Smooth muscle cell (in vitro differentiated cells): ENCODE results near the gene ZNF554. TPM values are rescaled to one million over a fixed set of nuclear protein-coding genes. Genes with fewer than 3 reads are reported as not detected.

Experiments
- DNase-seq: peaks from one replicate; lab custom pipeline; 2025; ENCODE audit not compliant: unreplicated experiment; lab: John Stamatoyannopoulos, UW
- H2AFZ ChIP-seq: fragments of 200-600 bp; sonication (generic); 2 replicates; pipeline ENCODE4 v1.6.0; 2016; ENCODE audit warnings: antibody characterized with exemption, low read depth, mild to moderate bottlenecking
- H3F3A ChIP-seq: fragments of 200-600 bp; sonication (generic); 2 replicates; pipeline ENCODE4 v1.6.0; 2017; ENCODE audit warnings: antibody characterized with exemption, low read depth
- H3K27ac ChIP-seq: fragments of 200-600 bp; sonication (generic); 2 replicates; pipeline ENCODE4 v1.5.1; 2016; ENCODE audit warnings: low read depth, mild to moderate bottlenecking
- H3K27me3 ChIP-seq: fragments of 200-600 bp; sonication (generic); 2 replicates; pipeline ENCODE4 v1.6.1; 2016; ENCODE audit warnings: low read depth, mild to moderate bottlenecking
- H3K36me3 ChIP-seq: fragments of 200-600 bp; sonication (generic); 2 replicates; pipeline ENCODE4 v1.5.1; 2016; ENCODE audit warnings: low read depth
- H3K4me1 ChIP-seq: fragments of 200-600 bp; sonication (generic); 2 replicates; pipeline ENCODE4 v1.5.1; 2016; ENCODE audit warnings: low read depth
- H3K4me2 ChIP-seq: fragments of 200-600 bp; sonication (generic); 2 replicates; pipeline ENCODE4 v1.6.0; 2016; ENCODE audit warnings: mild to moderate bottlenecking
- H3K4me3 ChIP-seq: fragments of 200-600 bp; sonication (generic); 2 replicates; pipeline ENCODE4 v1.5.1; 2016; ENCODE audit warnings: mild to moderate bottlenecking
- H3K79me2 ChIP-seq: fragments of 200-600 bp; sonication (generic); 2 replicates; pipeline ENCODE4 v1.6.0; 2016; ENCODE audit warnings: low read depth, mild to moderate bottlenecking
- H3K9ac ChIP-seq: fragments of 200-600 bp; sonication (generic); 2 replicates; pipeline ENCODE4 v1.6.0; 2016; ENCODE audit warnings: low read depth
- H3K9me3 ChIP-seq: fragments of 200-600 bp; sonication (generic); replicated peaks from 2 replicates; pipeline ENCODE4 v1.5.1; 2016; ENCODE audit warnings: low read depth
- H4K20me1 ChIP-seq: fragments of 200-600 bp; sonication (generic); 2 replicates; pipeline ENCODE4 v1.6.0; 2016; ENCODE audit warnings: low read depth
- CTCF ChIP-seq: fragments of 200-600 bp; sonication (generic); IDR thresholded peaks from 2 replicates; pipeline ENCODE4 v1.5.1; 2017; ENCODE audit warnings: borderline replicate concordance, mild to moderate bottlenecking, antibody characterized with exemption; ENCODE audit not compliant: insufficient read depth, poor library complexity, severe bottlenecking
- WGBS: methylation state at CpG from one replicate; pipeline ENCODE4 v1.1.7; 2016; ENCODE audit warnings: low lambda C conversion rate; 5-methylcytosine and 5-hydroxymethylcytosine counted together
- polyA plus RNA-seq: library from polyadenylated mRNA; unstranded; fragments of >200 nt; fragmentation: Nextera tagmentation; extraction: Ambion mirVana; gene quantifications from 2 replicates; pipeline ENCODE4 v1.2.1, GENCODE V29; 2016
- total RNA-seq: library from RNA; depleted of rRNA; stranded (reverse); fragments of >200 nt; gene quantifications from 2 replicates; pipeline ENCODE4 v1.2.3, GENCODE V29; 2014

ZNF554 gene
- total and polyA plus RNA-seq, 2 experiments from 2014 or later, result 2.3 to 4.8 TPM

GRCh38 chr19:2846180-2846894 lies 26.7 kb downstream of the ZNF554 start:
- DNase-seq, result no peak
- TF ChIP-seq CTCF, result no peak
- peaks cover 7% of the 10 kb centered on the region for H3K4me1 ChIP-seq
- H3K27me3 ChIP-seq, result no peaks in the 10 kb centered on the region
- H3K36me3 ChIP-seq, result peaks cover 18% of the 10 kb centered on the region
- no peak overlapping the region for H3K27ac ChIP-seq
- peaks cover 15% of the 10 kb centered on the region for H3K9me3 ChIP-seq
- H3F3A ChIP-seq, result peaks cover under 1% of the 10 kb centered on the region
- 98% methylated on average over 13 of the region's 13 CpGs for WGBS
- no peak overlapping the region for H3K4me2 ChIP-seq
- peaks cover 71% of the 10 kb centered on the region for H3K79me2 ChIP-seq
- H2AFZ ChIP-seq, result no peak overlapping the region
- peaks cover 6% of the 10 kb centered on the region for H4K20me1 ChIP-seq
- no peak overlapping the region for H3K4me3 ChIP-seq
- no peak overlapping the region for H3K9ac ChIP-seq

GRCh38 chr19:2847507-2847906 lies 27.8 kb downstream of the ZNF554 start:
- Histone ChIP-seq H3K9ac (no peak overlapping the region), H2AFZ (no peak overlapping the region), H3K4me2 (no peak overlapping the region), H3K27ac (no peak overlapping the region), H4K20me1 (peaks cover 6% of the 10 kb centered on the region), H3K4me1 (peaks cover 1% of the 10 kb centered on the region), H3K79me2 (peaks cover 62% of the 10 kb centered on the region), H3K4me3 (no peak overlapping the region), H3F3A (peaks cover 11% of the 10 kb centered on the region), H3K9me3 (peaks cover 27% of the 10 kb centered on the region), H3K27me3 (no peaks in the 10 kb centered on the region), H3K36me3 (peaks cover 30% of the 10 kb centered on the region)
- WGBS, result 95% methylated on average over 3 of the region's 3 CpGs
- no peak for DNase-seq
- TF ChIP-seq CTCF, result no peak

- Histone ChIP-seq H3K79me2 (peaks cover 51% of the 10 kb centered on the region), H3K4me1 (no peaks in the 10 kb centered on the region), H4K20me1 (peaks cover under 1% of the 10 kb centered on the region), H3K27ac (no peak overlapping the region), H2AFZ (no peak overlapping the region), H3K4me2 (no peak overlapping the region), H3F3A (peaks cover 16% of the 10 kb centered on the region), H3K27me3 (no peaks in the 10 kb centered on the region), H3K4me3 (no peak overlapping the region), H3K9me3 (peaks cover 38% of the 10 kb centered on the region), H3K9ac (no peak overlapping the region), H3K36me3 (peaks cover 41% of the 10 kb centered on the region)
- DNase-seq, result no peak
- TF ChIP-seq CTCF, result no peak
- WGBS, result 100% methylated on average over 4 of the region's 4 CpGs
Measured at GRCh38 chr19:2848616-2849015, 28.9 kb downstream of the ZNF554 start.
